Mesendoderm (in vitro differentiated cells): Measurements from ENCODE around the gene CISTR.
"Not testable (repeated sequence)": the region's sequence is repeated elsewhere in the genome, so short reads cannot be mapped to it uniquely, and the experiment has no call there.

ENCODE experiments used
- DNase-seq: peaks from one replicate; pipeline ENCODE4 v3.0.0; 2013
- H2AK5ac ChIP-seq: 2 replicates; pipeline ENCODE4 v1.6.1; 2013; ENCODE audit warnings: low read length, inconsistent platforms
- H2BK120ac ChIP-seq: 2 replicates; pipeline ENCODE4 v1.6.1; 2013; ENCODE audit warnings: low read depth, mild to moderate bottlenecking, low read length, moderate library complexity, mixed read lengths
- H2BK15ac ChIP-seq: replicated peaks from 2 replicates; pipeline ENCODE4 v1.6.1; 2013; ENCODE audit warnings: low read depth, mild to moderate bottlenecking, moderate library complexity
- H2BK5ac ChIP-seq: 2 replicates; pipeline ENCODE4 v1.6.1; 2013; ENCODE audit warnings: low read length, inconsistent platforms
- H3K18ac ChIP-seq: 2 replicates; pipeline ENCODE4 v1.6.1; 2013; ENCODE audit warnings: mild to moderate bottlenecking, low read length, mixed read lengths
- H3K23ac ChIP-seq: one replicate; pipeline ENCODE4 v1.6.1; 2013; ENCODE audit warnings: low read length
- H3K27ac ChIP-seq: 2 replicates; pipeline ENCODE4 v1.5.1; 2013; ENCODE audit warnings: low read depth, mild to moderate bottlenecking, inconsistent platforms, low read length, moderate library complexity
- H3K27me3 ChIP-seq: 2 replicates; pipeline ENCODE4 v1.6.1; 2013; ENCODE audit warnings: low read length, control low read depth, mild to moderate bottlenecking, inconsistent platforms; ENCODE audit not compliant: insufficient read depth, poor library complexity
- H3K36me3 ChIP-seq: 2 replicates; pipeline ENCODE4 v1.6.1; 2013; ENCODE audit warnings: low read length, inconsistent platforms; ENCODE audit not compliant: control insufficient read depth, insufficient read depth
- H3K4ac ChIP-seq: one replicate; pipeline ENCODE4 v1.6.1; 2013; ENCODE audit warnings: low read depth, mild to moderate bottlenecking, low read length, moderate library complexity
- H3K4me1 ChIP-seq: 2 replicates; pipeline ENCODE4 v1.6.1; 2013; ENCODE audit warnings: low read depth, low read length, inconsistent platforms; ENCODE audit not compliant: control insufficient read depth
- H3K4me2 ChIP-seq: 2 replicates; pipeline ENCODE4 v1.6.1; 2013; ENCODE audit warnings: low read length
- H3K4me3 ChIP-seq: 2 replicates; pipeline ENCODE4 v1.5.1; 2013; ENCODE audit warnings: mild to moderate bottlenecking, low read length
- H3K56ac ChIP-seq: one replicate; pipeline ENCODE4 v1.6.1; 2013; ENCODE audit warnings: low read length
- H3K79me1 ChIP-seq: 2 replicates; pipeline ENCODE4 v1.6.1; 2013; ENCODE audit warnings: low read length, inconsistent platforms
- H3K79me2 ChIP-seq: 2 replicates; pipeline ENCODE4 v1.6.1; 2013; ENCODE audit warnings: mild to moderate bottlenecking, low read length; ENCODE audit not compliant: control insufficient read depth, insufficient read depth
- H3K9ac ChIP-seq: 2 replicates; pipeline ENCODE4 v1.6.1; 2013; ENCODE audit warnings: low read length, inconsistent platforms
- H4K5ac ChIP-seq: one replicate; pipeline ENCODE4 v1.6.1; 2013; ENCODE audit warnings: low read length
- H4K8ac ChIP-seq: one replicate; pipeline ENCODE4 v1.6.1; 2013; ENCODE audit warnings: low read depth, mild to moderate bottlenecking, control low read depth, low read length, moderate library complexity
- WGBS: extraction: QIAGEN DNeasy Blood & Tissue Kit; methylation state at CpG from one replicate; pipeline ENCODE4 v1.1.7; 2013; ENCODE audit warnings: low lambda C conversion rate, missing lambda C conversion rate; ENCODE audit not compliant: insufficient coverage; ENCODE audit errors: extremely low coverage; 5-methylcytosine and 5-hydroxymethylcytosine counted together

Gene CISTR

GRCh38 chr12:53780323-53780722 is 28.5 kb upstream of the CISTR start:
- Histone ChIP-seq H4K8ac (no peak overlapping the region), H2AK5ac (no peak overlapping the region), H2BK120ac (no peak overlapping the region), H3K4me3 (no peak overlapping the region), H3K4me2 (no peak overlapping the region), H3K79me2 (no peaks in the 10 kb centered on the region), H3K27me3 (no peaks in the 10 kb centered on the region), H3K4me1 (no peaks in the 10 kb centered on the region), H4K5ac (no peak overlapping the region), H3K4ac (no peak overlapping the region), H3K27ac (no peak overlapping the region), H3K56ac (no peak overlapping the region), H2BK5ac (no peak overlapping the region), H3K9ac (no peak overlapping the region), H3K23ac (no peak overlapping the region), H2BK15ac (no peak overlapping the region), H3K79me1 (no peaks in the 10 kb centered on the region), H3K18ac (no peak overlapping the region), H3K36me3 (no peaks in the 10 kb centered on the region)
- WGBS, result no CpG with 5 or more reads among the region's 3 CpGs
- DNase-seq, result no peak

- H3K23ac ChIP-seq, H3K4me1 ChIP-seq, H4K5ac ChIP-seq, H2BK120ac ChIP-seq, H3K9ac ChIP-seq, H3K4me3 ChIP-seq, DNase-seq, H4K8ac ChIP-seq, H2BK5ac ChIP-seq, H3K4me2 ChIP-seq, H3K36me3 ChIP-seq, H2BK15ac ChIP-seq, H3K56ac ChIP-seq, H3K27ac ChIP-seq, H3K4ac ChIP-seq, H2AK5ac ChIP-seq, H3K79me1 ChIP-seq, H3K18ac ChIP-seq, H3K79me2 ChIP-seq, H3K27me3 ChIP-seq: not testable (repeated sequence)
- no CpG with 5 or more reads among the region's 7 CpGs for WGBS
Observed at GRCh38 chr12:53779679-53780078, 27.9 kb upstream of the CISTR start.

GRCh38 chr12:53777936-53778644 is 26.3 kb upstream of the CISTR start:
- Histone ChIP-seq H2BK15ac (no peak overlapping the region), H2AK5ac (no peak overlapping the region), H3K9ac (no peak overlapping the region), H2BK120ac (no peak overlapping the region), H3K79me2 (no peaks in the 10 kb centered on the region), H3K79me1 (no peaks in the 10 kb centered on the region), H3K23ac (peak overlapping the region; percentile 80), H4K5ac (no peak overlapping the region), H3K36me3 (no peaks in the 10 kb centered on the region), H3K27ac (no peak overlapping the region), H3K18ac (no peak overlapping the region), H3K56ac (no peak overlapping the region), H3K27me3 (no peaks in the 10 kb centered on the region), H2BK5ac (no peak overlapping the region), H3K4ac (no peak overlapping the region), H4K8ac (no peak overlapping the region), H3K4me1 (no peaks in the 10 kb centered on the region), H3K4me2 (no peak overlapping the region), H3K4me3 (no peak overlapping the region)
- no peak for DNase-seq
- WGBS, result no CpG with 5 or more reads among the region's 4 CpGs

GRCh38 chr12:53777412-53777811 is 25.6 kb upstream of the CISTR start:
- no peak overlapping the region for H2BK120ac ChIP-seq
- H2AK5ac ChIP-seq, result no peak overlapping the region
- H3K4me1 ChIP-seq, result no peaks in the 10 kb centered on the region
- H3K4me3 ChIP-seq, result no peak overlapping the region
- no peaks in the 10 kb centered on the region for H3K36me3 ChIP-seq
- H3K79me1 ChIP-seq, result no peaks in the 10 kb centered on the region
- DNase-seq, result no peak
- H3K18ac ChIP-seq, result no peak overlapping the region
- no peak overlapping the region for H4K5ac ChIP-seq
- H2BK15ac ChIP-seq, result no peak overlapping the region
- no peak overlapping the region for H2BK5ac ChIP-seq
- H3K23ac ChIP-seq, result no peak overlapping the region
- no peak overlapping the region for H4K8ac ChIP-seq
- H3K4ac ChIP-seq, result no peak overlapping the region
- no peak overlapping the region for H3K27ac ChIP-seq
- no peaks in the 10 kb centered on the region for H3K79me2 ChIP-seq
- H3K27me3 ChIP-seq, result no peaks in the 10 kb centered on the region
- no peak overlapping the region for H3K9ac ChIP-seq
- WGBS, result no CpG with 5 or more reads among the region's 2 CpGs
- no peak overlapping the region for H3K56ac ChIP-seq
- no peak overlapping the region for H3K4me2 ChIP-seq

DNA sequence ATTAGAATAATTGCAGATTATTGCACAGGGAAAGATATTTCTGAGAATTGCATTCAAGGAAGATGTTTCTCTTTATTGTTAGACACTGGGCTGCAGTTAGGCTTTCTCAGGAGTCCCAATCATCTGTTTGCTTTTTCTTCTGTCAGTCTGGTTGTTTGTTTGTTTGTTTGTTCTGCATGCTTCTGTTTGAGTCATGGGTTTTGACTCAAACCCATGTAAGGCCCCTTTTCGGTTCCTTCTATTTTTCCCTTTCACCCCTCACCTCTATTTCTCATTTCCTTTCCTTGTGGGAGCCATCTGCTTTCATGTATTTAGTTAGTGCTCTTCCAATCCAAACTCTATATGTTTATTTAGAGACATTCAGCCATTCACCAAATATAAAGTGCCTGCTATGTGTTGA is 25.1 kb upstream of the CISTR start:
- Histone ChIP-seq H2BK15ac (no peak overlapping the region), H4K8ac (no peak overlapping the region), H3K4ac (no peak overlapping the region), H3K36me3 (no peaks in the 10 kb centered on the region), H3K4me3 (no peak overlapping the region), H3K9ac (no peak overlapping the region), H3K23ac (no peak overlapping the region), H3K4me1 (no peaks in the 10 kb centered on the region), H3K79me2 (no peaks in the 10 kb centered on the region), H3K27me3 (no peaks in the 10 kb centered on the region), H2AK5ac (no peak overlapping the region), H3K4me2 (no peak overlapping the region), H2BK5ac (no peak overlapping the region), H4K5ac (no peak overlapping the region), H3K18ac (no peak overlapping the region), H3K79me1 (no peaks in the 10 kb centered on the region), H3K56ac (no peak overlapping the region), H3K27ac (no peak overlapping the region), H2BK120ac (no peak overlapping the region)
- DNase-seq, result no peak
- no CpG with 5 or more reads among the region's 1 CpG for WGBS
